ENCODE data around the gene AGPAT1. TPM values are rescaled to one million over a fixed set of nuclear protein-coding genes. Genes with fewer than 3 reads are reported as not detected.
"Not testable (repeated sequence)": the region's sequence is repeated elsewhere in the genome, so short reads cannot be mapped to it uniquely, and the experiment has no call there.

AGPAT1 gene
- total and polyA plus RNA-seq, 5 donors from 2014 or later, result 11.8 to 23.9 (median 14.6) TPM

DNA sequence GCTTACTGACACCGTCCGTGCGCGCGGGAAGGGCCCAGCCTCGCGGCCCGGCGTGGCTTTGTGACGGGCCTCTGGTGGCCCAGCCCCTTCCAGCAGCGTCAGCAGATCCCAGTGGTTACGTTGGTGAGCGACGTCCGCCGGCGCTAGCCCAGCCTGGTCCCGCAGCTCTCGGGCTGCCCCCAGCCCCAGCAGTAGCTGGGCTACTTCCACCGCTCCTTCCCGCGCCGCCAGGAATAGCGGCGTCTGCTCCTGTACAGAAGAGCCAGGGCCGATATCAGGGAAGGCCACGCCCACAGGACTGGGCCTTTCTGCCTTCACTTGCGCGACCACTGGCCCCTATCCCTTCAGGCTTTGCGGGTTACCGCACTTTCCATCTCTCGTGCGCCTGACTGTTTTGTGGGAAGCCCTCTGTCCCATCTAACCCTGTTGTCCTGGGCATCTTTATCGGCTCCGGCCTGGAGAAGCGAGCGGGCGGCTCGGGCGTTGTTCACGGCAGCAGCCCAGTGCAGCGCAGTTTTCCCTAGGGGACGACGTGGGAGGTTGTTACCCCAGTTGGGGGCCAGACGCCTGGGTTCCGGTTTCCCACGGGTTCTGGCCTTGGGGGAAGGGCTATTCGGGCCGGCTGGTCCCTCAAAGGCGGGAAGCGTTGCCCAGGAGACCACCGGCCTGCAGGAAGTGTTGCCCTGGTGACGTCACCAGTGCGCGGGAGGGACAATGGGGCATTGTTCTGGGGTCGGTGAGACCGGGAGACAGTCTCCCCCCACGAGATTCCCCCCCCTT, 20.2 kb upstream of the AGPAT1 start:
- Mint-ChIP-seq H3K36me3 (no peaks in the 10 kb centered on the region), H3K4me1 (peaks cover 22 to 37% (median 29%) of the 10 kb centered on the region in 4 donors), H3K27me3 (peaks cover 23% of the 10 kb centered on the region), H3K27ac (peak overlapping the region; percentile 91 to 99 (median 98)), H3K4me3 (peak overlapping the region; percentile 97 to 99 (median 99)), H3K9me3 (no peaks in the 10 kb centered on the region)
- Histone ChIP-seq H3K27ac (ENCODE audit: insufficient read depth, low read length, poor library complexity, severe bottlenecking) (peak overlapping the region; percentile 97), H3K9me3 (ENCODE audit: control insufficient read depth in 2 of 2, low read length in 2 of 2) (no peaks in the 10 kb centered on the region), H3K4me3 (ENCODE audit: low read depth, low read length) (peak overlapping the region; percentile 82), H3K4me1 (ENCODE audit: control insufficient read depth, insufficient read depth, low read length, poor library complexity, severe bottlenecking) (peaks cover 48% of the 10 kb centered on the region), H3K27me3 (ENCODE audit: control insufficient read depth, insufficient read depth, low read length) (no peaks in the 10 kb centered on the region), H3K36me3 (ENCODE audit: control insufficient read depth, insufficient read depth, low read length) (no peaks in the 10 kb centered on the region)
- ATAC-seq (ENCODE audit: low read depth in 2 of 2), result peak; percentile 86 to 87
- peak in 2 of 3 donors; percentile 61 to 64 for DNase-seq

DNA sequence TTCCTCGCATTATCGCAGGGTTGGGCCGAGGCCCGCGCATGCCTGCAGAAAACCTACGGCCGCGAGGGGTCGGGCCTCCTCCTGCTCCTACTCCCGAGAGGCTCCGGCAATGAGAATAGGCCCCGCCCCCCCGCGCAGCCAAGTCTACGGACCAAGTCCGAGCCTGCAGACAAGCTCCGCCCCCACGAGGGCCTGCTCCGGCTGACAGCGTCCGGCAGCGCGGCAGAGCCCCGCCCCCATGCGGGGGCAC, 19.7 kb upstream of the AGPAT1 start:
- Histone ChIP-seq H3K27ac (ENCODE audit: insufficient read depth, low read length, poor library complexity, severe bottlenecking) (peak overlapping the region; percentile 97), H3K36me3 (ENCODE audit: control insufficient read depth, insufficient read depth, low read length) (no peaks in the 10 kb centered on the region), H3K4me1 (ENCODE audit: control insufficient read depth, insufficient read depth, low read length, poor library complexity, severe bottlenecking) (peaks cover 53% of the 10 kb centered on the region)

DNA sequence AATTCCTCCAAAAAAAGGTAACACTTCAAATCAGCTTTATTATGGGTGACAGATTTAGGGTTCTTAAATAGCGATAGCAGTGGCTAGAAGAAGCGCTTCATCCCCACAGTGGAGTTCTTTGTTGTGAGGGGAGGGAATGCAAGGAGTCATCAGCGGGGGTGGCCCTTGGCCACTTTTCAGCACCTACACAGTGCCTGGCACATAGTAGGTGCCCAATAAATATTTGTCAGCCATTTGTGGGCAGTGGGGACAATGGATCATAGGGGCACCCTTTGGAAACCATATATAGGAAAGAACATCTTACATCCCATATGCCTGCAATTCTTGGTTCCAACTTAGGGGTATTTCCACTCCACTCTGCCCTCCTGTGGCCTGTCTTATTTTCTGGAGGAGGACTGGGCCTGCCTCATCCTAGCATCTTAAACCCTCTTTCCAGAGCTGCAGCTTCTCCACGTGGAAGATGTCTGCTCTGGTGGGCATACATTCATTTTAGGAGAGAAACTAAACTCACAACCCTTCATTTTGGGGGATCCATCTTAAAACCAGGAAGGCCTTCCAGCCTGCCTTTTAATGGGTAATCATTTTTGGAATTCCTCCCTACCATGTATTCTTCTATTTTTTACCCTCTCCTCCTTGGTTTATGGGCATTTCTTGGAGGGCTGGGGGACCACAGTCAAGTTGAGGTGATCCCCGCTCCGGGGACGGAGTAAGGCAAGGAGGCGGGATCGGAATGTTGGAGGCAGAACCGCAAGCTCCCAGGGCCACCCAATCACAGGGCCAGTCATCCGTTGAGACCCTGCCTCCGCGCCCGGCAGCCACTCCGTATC, 19.2 kb upstream of the AGPAT1 start:
- no peaks in the 10 kb centered on the region for H3K9me3 ChIP-seq (ENCODE audit: control insufficient read depth in 2 of 2, low read length in 2 of 2)
- H3K27me3 ChIP-seq (ENCODE audit: control insufficient read depth, insufficient read depth, low read length), result no peaks in the 10 kb centered on the region
- peak overlapping the region; percentile 97 to 99 (median 99) for H3K4me3 Mint-ChIP-seq
- peak overlapping the region; percentile 84 for H3K4me3 ChIP-seq (ENCODE audit: low read depth, low read length)
- ATAC-seq (ENCODE audit: low read depth in 2 of 2) (no peak), DNase-seq (peak in 1 of 3 donors; percentile 72)
- H3K9me3 Mint-ChIP-seq, result no peaks in the 10 kb centered on the region
- peak overlapping the region; percentile 85 to 99 (median 98) for H3K27ac Mint-ChIP-seq
- H3K27ac ChIP-seq (ENCODE audit: insufficient read depth, low read length, poor library complexity, severe bottlenecking), result peak overlapping the region; percentile 97
- peaks cover 13% of the 10 kb centered on the region for H3K27me3 Mint-ChIP-seq
- H3K4me1 Mint-ChIP-seq, result peaks cover 22 to 37% (median 29%) of the 10 kb centered on the region in 4 donors
- no peaks in the 10 kb centered on the region for H3K36me3 Mint-ChIP-seq
- H3K4me1 ChIP-seq (ENCODE audit: control insufficient read depth, insufficient read depth, low read length, poor library complexity, severe bottlenecking), result peaks cover 58% of the 10 kb centered on the region
- no peaks in the 10 kb centered on the region for H3K36me3 ChIP-seq (ENCODE audit: control insufficient read depth, insufficient read depth, low read length)

More for the DNA sequence above, 19.7 kb upstream of the AGPAT1 start:
- Mint-ChIP-seq H3K27me3 (peaks cover 18% of the 10 kb centered on the region), H3K9me3 (no peaks in the 10 kb centered on the region), H3K4me1 (peaks cover 22 to 37% (median 29%) of the 10 kb centered on the region in 4 donors), H3K4me3 (peak overlapping the region; percentile 97 to 99 (median 99)), H3K36me3 (no peaks in the 10 kb centered on the region), H3K27ac (peak overlapping the region; percentile 85 to 99 (median 98))
- Histone ChIP-seq H3K4me3 (ENCODE audit: low read depth, low read length) (peak overlapping the region; percentile 84), H3K9me3 (ENCODE audit: control insufficient read depth in 2 of 2, low read length in 2 of 2) (no peaks in the 10 kb centered on the region), H3K27me3 (ENCODE audit: control insufficient read depth, insufficient read depth, low read length) (no peaks in the 10 kb centered on the region)
- DNase-seq (peak; percentile 98 to 100 (median 99)), ATAC-seq (ENCODE audit: low read depth in 2 of 2) (peak; percentile 80 to 85)

GRCh38 chr6:32194388-32194787, 18.5 kb upstream of the AGPAT1 start:
- Mint-ChIP-seq H3K27me3 (peaks cover 13% of the 10 kb centered on the region), H3K36me3 (no peaks in the 10 kb centered on the region), H3K9me3 (no peaks in the 10 kb centered on the region), H3K27ac (peak overlapping the region; percentile 85 to 99 (median 98)), H3K4me1 (peaks cover 22 to 37% (median 29%) of the 10 kb centered on the region in 4 donors), H3K4me3 (peak overlapping the region; percentile 97 to 99 (median 99))
- H3K27me3 ChIP-seq (ENCODE audit: control insufficient read depth, insufficient read depth, low read length), result no peaks in the 10 kb centered on the region
- H3K36me3 ChIP-seq (ENCODE audit: control insufficient read depth, insufficient read depth, low read length), result no peaks in the 10 kb centered on the region
- peaks cover 60% of the 10 kb centered on the region for H3K4me1 ChIP-seq (ENCODE audit: control insufficient read depth, insufficient read depth, low read length, poor library complexity, severe bottlenecking)
- no peak for DNase-seq
- peak overlapping the region; percentile 97 for H3K27ac ChIP-seq (ENCODE audit: insufficient read depth, low read length, poor library complexity, severe bottlenecking)
- ATAC-seq (ENCODE audit: low read depth in 2 of 2), result no peak
- H3K4me3 ChIP-seq (ENCODE audit: low read depth, low read length), result peak overlapping the region; percentile 84
- no peaks in the 10 kb centered on the region for H3K9me3 ChIP-seq (ENCODE audit: control insufficient read depth in 2 of 2, low read length in 2 of 2)

DNA sequence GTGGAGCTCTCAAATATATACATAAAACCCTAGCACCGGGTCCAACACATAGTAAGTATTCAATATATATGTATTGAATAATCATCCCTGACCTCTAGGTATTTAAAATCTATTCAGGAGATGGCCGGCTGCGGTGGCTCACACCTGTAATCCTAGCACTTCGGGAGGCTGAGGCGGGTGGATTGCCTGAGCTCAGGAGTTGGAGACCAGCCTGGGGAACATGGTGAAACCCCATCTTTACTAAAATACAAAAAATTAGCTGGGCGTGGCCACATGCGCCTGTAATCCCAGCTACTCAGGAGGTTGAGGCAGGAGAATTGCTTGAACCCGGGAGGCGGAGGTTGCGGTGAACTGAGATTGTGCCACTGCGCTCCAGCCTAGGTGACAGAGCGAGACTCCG, 17.2 kb upstream of the AGPAT1 start:
- Mint-ChIP-seq H3K4me1 (peaks cover 22 to 48% (median 37%) of the 10 kb centered on the region in 4 donors), H3K4me3 (peak overlapping the region; percentile 99 to 100 (median 99)), H3K27me3 (peaks cover 13% of the 10 kb centered on the region), H3K27ac (peak overlapping the region; percentile 98 to 99 (median 99))
- not testable (repeated sequence) for ATAC-seq (ENCODE audit: low read depth in 2 of 2); H3K27me3 ChIP-seq (ENCODE audit: control insufficient read depth, insufficient read depth, low read length); DNase-seq; H3K9me3 ChIP-seq (ENCODE audit: control insufficient read depth in 2 of 2, low read length in 2 of 2); H3K36me3 Mint-ChIP-seq; H3K36me3 ChIP-seq (ENCODE audit: control insufficient read depth, insufficient read depth, low read length); H3K9me3 Mint-ChIP-seq
- Histone ChIP-seq H3K4me3 (ENCODE audit: low read depth, low read length) (peak overlapping the region; percentile 84), H3K4me1 (ENCODE audit: control insufficient read depth, insufficient read depth, low read length, poor library complexity, severe bottlenecking) (peaks cover 73% of the 10 kb centered on the region), H3K27ac (ENCODE audit: insufficient read depth, low read length, poor library complexity, severe bottlenecking) (peak overlapping the region; percentile 88)

GRCh38 chr6:32192608-32193039, 16.7 kb upstream of the AGPAT1 start, which contains the start of gene GPSM3:
TSS of gene GPSM3 (minus strand) at chr6:32192643. CDS start at chr6:32192513, 130 bp downstream.
- H3K4me1 Mint-ChIP-seq, result peaks cover 22 to 53% (median 40%) of the 10 kb centered on the region in 4 donors
- H3K9me3 Mint-ChIP-seq, result no peaks in the 10 kb centered on the region
- H3K36me3 Mint-ChIP-seq, result peaks cover 4% of the 10 kb centered on the region
- H3K4me3 Mint-ChIP-seq, result peak within 1 kb of the TSS; percentile 99 to 100 (median 99)
- peak within 1 kb of the TSS; percentile 98 to 99 (median 99) for H3K27ac Mint-ChIP-seq
- Histone ChIP-seq H3K9me3 (ENCODE audit: control insufficient read depth in 2 of 2, low read length in 2 of 2) (no peaks in the 10 kb centered on the region), H3K4me1 (ENCODE audit: control insufficient read depth, insufficient read depth, low read length, poor library complexity, severe bottlenecking) (peaks cover 78% of the 10 kb centered on the region), H3K4me3 (ENCODE audit: low read depth, low read length) (peak within 1 kb of the TSS; percentile 84), H3K27ac (ENCODE audit: insufficient read depth, low read length, poor library complexity, severe bottlenecking) (peak within 1 kb of the TSS; percentile 88), H3K27me3 (ENCODE audit: control insufficient read depth, insufficient read depth, low read length) (no peaks in the 10 kb centered on the region), H3K36me3 (ENCODE audit: control insufficient read depth, insufficient read depth, low read length) (peaks cover 4% of the 10 kb centered on the region)
- ATAC-seq (ENCODE audit: low read depth in 2 of 2) (no peak), DNase-seq (peak; percentile 46 to 87 (median 59))
- H3K27me3 Mint-ChIP-seq, result peaks cover 13% of the 10 kb centered on the region

DNA sequence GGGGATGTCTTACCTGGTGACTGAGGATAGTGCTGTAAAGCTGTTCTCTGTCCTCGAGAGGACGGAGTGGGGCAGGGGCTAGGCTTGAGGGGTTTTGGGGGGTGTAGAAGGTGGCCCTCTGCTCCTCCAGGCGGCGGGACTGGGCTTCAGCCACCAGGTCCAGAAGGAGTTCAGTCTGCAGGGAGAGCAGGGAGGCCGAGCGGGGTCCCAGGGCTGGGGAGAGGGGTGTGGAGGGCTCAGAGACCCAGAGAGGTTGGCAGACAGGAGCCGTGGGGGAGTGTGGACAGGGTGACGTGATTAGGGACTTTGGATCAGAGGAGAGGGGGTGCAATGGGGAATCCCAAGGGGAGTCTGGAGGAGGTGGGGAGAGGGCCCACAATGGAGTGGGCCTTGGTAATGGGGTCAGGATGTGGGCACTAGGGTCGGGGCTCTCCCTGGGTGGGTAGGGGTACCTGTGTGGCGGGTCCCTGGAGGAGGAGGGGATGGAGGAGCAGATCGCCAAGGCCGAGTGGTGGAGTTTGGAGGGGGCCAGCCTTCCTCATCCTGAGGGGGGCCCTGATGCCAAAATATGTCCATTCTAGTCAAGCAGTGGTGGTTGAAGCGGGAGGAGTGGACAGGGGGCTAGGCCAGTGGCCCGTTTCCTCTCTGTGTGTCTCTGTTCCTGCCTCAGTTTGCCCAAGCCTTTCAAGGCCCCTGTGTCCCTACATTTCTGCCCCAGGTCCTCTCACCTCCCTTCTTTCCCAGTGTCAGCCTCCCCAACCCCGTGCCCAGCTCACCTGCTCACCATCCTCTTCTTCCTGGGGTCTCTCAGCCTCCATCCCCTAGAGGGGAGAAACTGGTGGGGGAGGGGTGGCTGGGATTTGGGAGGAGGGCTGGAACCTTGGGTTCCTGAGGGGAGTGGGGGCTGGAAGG, 16.1 kb upstream of the AGPAT1 start:
- Mint-ChIP-seq H3K9me3 (no peaks in the 10 kb centered on the region), H3K27ac (peak overlapping the region; percentile 98 to 99 (median 99)), H3K27me3 (peaks cover 12% of the 10 kb centered on the region), H3K36me3 (peaks cover 11% of the 10 kb centered on the region), H3K4me3 (peak overlapping the region; percentile 99 to 100 (median 99)), H3K4me1 (peaks cover 22 to 59% (median 45%) of the 10 kb centered on the region in 4 donors)
- Histone ChIP-seq H3K27ac (ENCODE audit: insufficient read depth, low read length, poor library complexity, severe bottlenecking) (peak overlapping the region; percentile 88), H3K4me3 (ENCODE audit: low read depth, low read length) (peak overlapping the region; percentile 84), H3K4me1 (ENCODE audit: control insufficient read depth, insufficient read depth, low read length, poor library complexity, severe bottlenecking) (peaks cover 82% of the 10 kb centered on the region), H3K9me3 (ENCODE audit: control insufficient read depth in 2 of 2, low read length in 2 of 2) (no peaks in the 10 kb centered on the region), H3K36me3 (ENCODE audit: control insufficient read depth, insufficient read depth, low read length) (peaks cover 10% of the 10 kb centered on the region), H3K27me3 (ENCODE audit: control insufficient read depth, insufficient read depth, low read length) (no peaks in the 10 kb centered on the region)
- DNase-seq (peak in 1 of 3 donors; percentile 20), ATAC-seq (ENCODE audit: low read depth in 2 of 2) (no peak)
